C4-2B (cell line): ENCODE measurements around the gene RAMP3.

Experiments used
- CTCF ChIP-seq: fragments of 450-650 bp; conservative IDR thresholded peaks from 2 replicates; pipeline ENCODE4 v1.5.1; 2017; ENCODE audit warnings: mild to moderate bottlenecking
- ZFX ChIP-seq: fragments of 450-650 bp; IDR thresholded peaks from 2 replicates; pipeline ENCODE4 v1.6.1; 2017

GRCh38 chr7:45116048-45116447 is 41.5 kb upstream of the RAMP3 start:
- TF ChIP-seq CTCF, result no peak
- TF ChIP-seq ZFX, result no peak
